Cardiac fibroblast (primary cell): Measurements from ENCODE around the gene MMP7.

Experiments
- DNase-seq, 2 donors: peaks; one replicate each; pipeline versions ENCODE4 v3.0.0 to v3.0.0-alpha.2; 2010; ENCODE audit warnings: low read depth in 2 of 2
- H3K4me3 ChIP-seq, 2 donors: replicated peaks in 1 of 2; 1 replicate in 1 of 2; 2 replicates in 1 of 2; pipeline ENCODE4 v1.5.1; 2011; ENCODE audit warnings: low read depth in 2 of 2, low read length in 2 of 2, mild to moderate bottlenecking in 2 of 2, moderate library complexity in 1 of 2
- CTCF ChIP-seq: IDR thresholded peaks from one replicate; pipeline ENCODE4 v1.5.1; 2011; ENCODE audit warnings: low read depth, mild to moderate bottlenecking, low read length, inconsistent platforms

The MMP7 gene

GRCh38 chr11:102482433-102482832 is 48.1 kb downstream of the MMP7 start:
- no peak for DNase-seq
- TF ChIP-seq CTCF: no peak
- H3K4me3 ChIP-seq: no peak overlapping the region

- TF ChIP-seq CTCF: no peak
- DNase-seq: no peak
- H3K4me3 ChIP-seq: no peak overlapping the region
These were observed 50.8 kb downstream of the MMP7 start for GRCh38 chr11:102479733-102480132.

GRCh38 chr11:102478673-102479299 is 51.8 kb downstream of the MMP7 start:
- no peak for TF ChIP-seq CTCF
- H3K4me3 ChIP-seq: no peak overlapping the region
- DNase-seq: peak in 1 of 2 donors; percentile 17

- no peak overlapping the region for H3K4me3 ChIP-seq
- peak; percentile 22 to 34 for DNase-seq
- no peak for TF ChIP-seq CTCF
These were observed 53.7 kb downstream of the MMP7 start for GRCh38 chr11:102476812-102477211.

- TF ChIP-seq CTCF: no peak
- no peak overlapping the region for H3K4me3 ChIP-seq
- DNase-seq: peak; percentile 49 to 65
These were observed 54.5 kb downstream of the MMP7 start for GRCh38 chr11:102476069-102476468.

- no peak for TF ChIP-seq CTCF
- DNase-seq: no peak
- no peak overlapping the region for H3K4me3 ChIP-seq
These were observed 57.0 kb downstream of the MMP7 start for GRCh38 chr11:102473543-102473942.

GRCh38 chr11:102472127-102472526 is 58.4 kb downstream of the MMP7 start:
- TF ChIP-seq CTCF: no peak
- no peak for DNase-seq
- no peak overlapping the region for H3K4me3 ChIP-seq
